Upper lobe of left lung (tissue), 6 donors: ENCODE data around the gene XCR1. TPM values are rescaled to one million over a fixed set of nuclear protein-coding genes. Genes with fewer than 3 reads are reported as not detected.

Experiments used
- ATAC-seq, 2 donors: fragments of 200-7000 bp; cut with Tn5 transposase; one replicate each; pipeline ENCODE4 v1.9.1; 2022; ENCODE audit warnings: mild to moderate bottlenecking in 2 of 2, moderate library complexity in 2 of 2; ENCODE audit not compliant: low FRiP score in 2 of 2
- DNase-seq, 2 donors: peaks; one replicate each; pipeline ENCODE4 v3.0.0-alpha.2; 2019 to 2020
- H3K27ac ChIP-seq, 4 donors: fragments of 200-600 bp; sonication (generic); one replicate each; pipeline ENCODE4 v1.5.1; 2016 to 2019
- H3K27me3 ChIP-seq, 4 donors: fragments of 200-600 bp; sonication (generic); one replicate each; pipeline ENCODE4 v1.5.1; 2017 to 2019
- H3K36me3 ChIP-seq, 4 donors: fragments of 200-600 bp; sonication (generic); one replicate each; pipeline ENCODE4 v1.5.1; 2016 to 2019
- H3K4me1 ChIP-seq, 4 donors: fragments of 200-600 bp; sonication (generic); one replicate each; pipeline ENCODE4 v1.5.1; 2018 to 2019
- H3K4me3 ChIP-seq, 4 donors: fragments of 200-600 bp; sonication (generic); one replicate each; pipeline ENCODE4 v1.5.1; 2017 to 2019; ENCODE audit warnings: mild to moderate bottlenecking in 2 of 4, moderate library complexity in 1 of 4
- H3K9me3 ChIP-seq, 4 donors: fragments of 200-600 bp; sonication (generic); one replicate each; pipeline ENCODE4 v1.5.1; 2018 to 2019
- CTCF ChIP-seq, 6 experiments: fragments of 450-650 bp in 4 of 6; fragments of 200-600 bp in 2 of 6; sonication (generic) in 2 of 6; IDR thresholded peaks; one replicate each; pipeline ENCODE4 v1.5.1; 2016 to 2019; ENCODE audit warnings: antibody characterized with exemption in 6 of 6
- EP300 ChIP-seq, 4 donors: sonication (generic); formaldehyde crosslinking; IDR thresholded peaks; one replicate each; pipeline ENCODE4 v1.5.1; 2017; ENCODE audit warnings: antibody characterized with exemption in 4 of 4, control low read depth in 2 of 4
- POLR2A ChIP-seq, 4 donors: fragments of 450-650 bp; IDR thresholded peaks; one replicate each; pipeline ENCODE4 v1.5.1; 2016 to 2017; ENCODE audit warnings: antibody characterized with exemption in 4 of 4, mild to moderate bottlenecking in 2 of 4
- POLR2AphosphoS5 ChIP-seq, 2 donors: sonication (generic); formaldehyde crosslinking; IDR thresholded peaks; one replicate each; pipeline ENCODE4 v1.5.1; 2017; ENCODE audit warnings: antibody characterized with exemption in 2 of 2
- WGBS, 2 donors: methylation state at CpG; one replicate each; pipeline ENCODE4 v1.1.5; 2017 to 2018; 5-methylcytosine and 5-hydroxymethylcytosine counted together
- total RNA-seq, 6 donors: library from RNA; depleted of rRNA in 4 of 6; stranded (reverse); fragments of >200 nt in 4 of 6; gene quantifications; one replicate each; pipeline versions ENCODE4 v1.1.0 to v1.2.1, GENCODE V29; 2016 to 2021
- donor health status: DM: no; HTN: no; CAD: no; lungs with moderate emphysema.
- donor health status: DM: no; HTN: yes; CAD: no; lungs with severe emphysema.

The XCR1 gene
- total RNA-seq: under 1 TPM in 4 of 6 donors, not detected in 2; 0.15 to 0.47 (median 0.28) TPM

GRCh38 chr3:46027021-46027705 is at the start of gene XCR1:
Gene XCR1 (minus strand): TSS chr3:46027483. CDS start chr3:46021947, 5,536 bp downstream.
- Histone ChIP-seq H3K27me3 (no peaks in the 10 kb centered on the region), H3K9me3 (peaks cover 0 to 12% (median 0%) of the 10 kb centered on the region in 4 donors), H3K36me3 (no peaks in the 10 kb centered on the region), H3K4me1 (no peaks in the 10 kb centered on the region), H3K27ac (no peak within 1 kb of the TSS), H3K4me3 (no peak within 1 kb of the TSS)
- whole genome bisulfite sequencing, 2 donors: 92 to 100% methylated on average over 1 to 3 of the region's 3 CpGs
- TF ChIP-seq EP300 (IDR thresholded peaks at IDR 0.05) (no peak), CTCF (IDR thresholded peaks at IDR 0.05) (no peak), POLR2A (IDR thresholded peaks at IDR 0.05) (no peak), POLR2AphosphoS5 (IDR thresholded peaks at IDR 0.05) (no peak)
- ATAC-seq (no peak), DNase-seq (no peak)

- DNase-seq: no peak
Observed at GRCh38 chr3:46076606-46077005, 49.3 kb upstream of the XCR1 start.

GRCh38 chr3:46075816-46076215 is 48.5 kb upstream of the XCR1 start:
- Histone ChIP-seq H3K4me1 (peaks cover 0 to 9% (median 0%) of the 10 kb centered on the region in 4 donors), H3K27me3 (no peaks in the 10 kb centered on the region), H3K36me3 (no peaks in the 10 kb centered on the region), H3K27ac (no peak overlapping the region), H3K9me3 (no peaks in the 10 kb centered on the region), H3K4me3 (no peak overlapping the region)
- 100% methylated on average over 1 of the region's 1 CpG for WGBS, 2 donors
- no peak for DNase-seq
- ATAC-seq: no peak
- no peak for TF ChIP-seq CTCF (IDR thresholded peaks at IDR 0.05)
- TF ChIP-seq POLR2AphosphoS5 (IDR thresholded peaks at IDR 0.05): no peak
- no peak for TF ChIP-seq EP300 (IDR thresholded peaks at IDR 0.05)
- no peak for TF ChIP-seq POLR2A (IDR thresholded peaks at IDR 0.05)

More at GRCh38 chr3:46076606-46077005, 49.3 kb upstream of the XCR1 start:
- Histone ChIP-seq H3K4me3 (no peak overlapping the region), H3K27ac (no peak overlapping the region), H3K9me3 (no peaks in the 10 kb centered on the region), H3K4me1 (peaks cover 0 to 9% (median 2%) of the 10 kb centered on the region in 4 donors), H3K27me3 (no peaks in the 10 kb centered on the region), H3K36me3 (no peaks in the 10 kb centered on the region)
- no peak for TF ChIP-seq POLR2A (IDR thresholded peaks at IDR 0.05)
- peak in 1 of 6 experiments; percentile 36 for TF ChIP-seq CTCF (IDR thresholded peaks at IDR 0.05)
- no peak for ATAC-seq

- Histone ChIP-seq H3K4me3 (no peak overlapping the region), H3K9me3 (no peaks in the 10 kb centered on the region), H3K27me3 (no peaks in the 10 kb centered on the region), H3K4me1 (peaks cover 0 to 3% (median 0%) of the 10 kb centered on the region in 4 donors), H3K36me3 (no peaks in the 10 kb centered on the region), H3K27ac (no peak overlapping the region)
- TF ChIP-seq POLR2AphosphoS5 (IDR thresholded peaks at IDR 0.05): no peak
- ATAC-seq: no peak
- no peak for DNase-seq
- 93 to 98% methylated on average over 2 of the region's 2 CpGs for WGBS, 2 donors
Observed at GRCh38 chr3:46071222-46071858, 44.1 kb upstream of the XCR1 start.

GRCh38 chr3:46070595-46071093 is 43.4 kb upstream of the XCR1 start:
- DNase-seq: no peak
- H3K4me3 ChIP-seq: no peak overlapping the region
- H3K27me3 ChIP-seq: no peaks in the 10 kb centered on the region
- H3K27ac ChIP-seq: no peak overlapping the region
- no peak for ATAC-seq
- no peaks in the 10 kb centered on the region for H3K9me3 ChIP-seq
- no peaks in the 10 kb centered on the region for H3K36me3 ChIP-seq
- TF ChIP-seq POLR2AphosphoS5 (IDR thresholded peaks at IDR 0.05) (no peak), EP300 (IDR thresholded peaks at IDR 0.05) (no peak), POLR2A (IDR thresholded peaks at IDR 0.05) (no peak), CTCF (IDR thresholded peaks at IDR 0.05) (no peak)
- peaks cover 0 to 3% (median 0%) of the 10 kb centered on the region in 4 donors for H3K4me1 ChIP-seq
- WGBS, 2 donors: 53 to 59% methylated on average over 1 of the region's 1 CpG
